HG03520 (cell line): ENCODE measurements around the gene RDH5.

Source experiments
- ATAC-seq: cut with Tn5 transposase; IDR thresholded peaks from one replicate; pipeline ENCODE4 v1.9.1; 2021; ENCODE audit warnings: mild to moderate bottlenecking, moderate library complexity; ENCODE audit not compliant: unreplicated experiment

Gene RDH5

DNA sequence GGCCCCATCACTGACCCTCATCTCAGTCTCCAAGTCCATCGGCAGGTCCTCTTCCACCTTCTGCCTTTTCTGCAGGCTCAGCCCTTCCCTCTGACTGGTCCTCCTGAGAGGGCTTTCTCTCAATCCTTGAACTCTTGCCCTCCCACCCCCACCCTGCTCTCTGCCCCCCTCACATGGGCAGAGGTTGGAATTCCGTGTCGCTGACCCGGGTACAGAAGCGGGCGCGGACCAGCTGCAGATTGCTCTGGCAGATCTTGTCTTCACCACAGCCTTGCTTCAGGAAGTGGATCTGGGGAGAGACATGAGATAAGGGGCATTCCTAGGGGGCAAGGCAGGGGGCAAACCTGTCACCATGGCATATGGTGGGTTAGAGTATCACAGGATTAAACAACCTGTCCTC, 24.8 kb upstream of the RDH5 start:
- ATAC-seq = no peak

GRCh38 chr12:55696141-55696540, 24.1 kb upstream of the RDH5 start:
- ATAC-seq = no peak

GRCh38 chr12:55696796-55697462, 23.3 kb upstream of the RDH5 start:
- ATAC-seq = no peak

DNA sequence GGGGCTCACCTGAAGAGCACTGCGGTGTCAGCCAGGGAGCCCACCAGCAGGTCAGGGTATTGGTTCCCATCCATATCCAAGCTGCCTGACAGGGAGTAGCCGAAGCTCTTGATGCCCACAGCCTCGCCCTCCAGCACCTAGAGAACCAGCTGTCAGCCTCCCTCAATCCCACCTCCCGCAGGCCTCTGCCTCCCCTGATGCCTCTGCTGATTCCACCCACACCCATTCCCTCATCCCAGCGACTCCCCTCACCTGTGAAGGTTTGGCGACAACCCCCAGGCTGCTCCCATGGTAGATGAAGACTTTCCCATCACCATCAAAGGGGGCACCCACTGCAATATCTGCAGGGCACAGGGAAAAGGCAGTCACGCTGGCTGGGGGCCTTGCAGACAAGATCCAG, 22.5 kb upstream of the RDH5 start:
- ATAC-seq = no peak

- no peak for ATAC-seq
These were observed 21.8 kb upstream of the RDH5 start for GRCh38 chr12:55698241-55698955.

DNA sequence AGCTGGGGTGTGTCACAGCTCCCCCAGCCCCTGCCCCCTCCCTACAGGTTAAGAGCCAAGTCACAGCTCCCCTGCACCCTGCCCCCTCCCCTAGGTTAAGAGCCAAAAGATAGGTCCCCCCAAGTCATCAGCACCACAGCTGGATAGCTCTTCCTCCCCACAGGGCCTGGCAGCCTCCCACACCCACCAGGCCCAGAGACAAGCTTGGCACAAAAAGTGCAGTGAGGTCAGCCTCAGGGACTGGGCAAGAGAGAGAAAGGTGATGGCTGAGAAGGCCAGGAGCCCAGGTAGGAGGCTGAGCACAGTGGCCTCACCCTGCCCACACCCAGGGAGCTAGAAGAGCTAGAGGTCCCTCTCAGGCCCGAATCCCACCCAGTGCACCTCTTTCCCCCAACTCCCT, 21.2 kb upstream of the RDH5 start:
- ATAC-seq = no peak

DNA sequence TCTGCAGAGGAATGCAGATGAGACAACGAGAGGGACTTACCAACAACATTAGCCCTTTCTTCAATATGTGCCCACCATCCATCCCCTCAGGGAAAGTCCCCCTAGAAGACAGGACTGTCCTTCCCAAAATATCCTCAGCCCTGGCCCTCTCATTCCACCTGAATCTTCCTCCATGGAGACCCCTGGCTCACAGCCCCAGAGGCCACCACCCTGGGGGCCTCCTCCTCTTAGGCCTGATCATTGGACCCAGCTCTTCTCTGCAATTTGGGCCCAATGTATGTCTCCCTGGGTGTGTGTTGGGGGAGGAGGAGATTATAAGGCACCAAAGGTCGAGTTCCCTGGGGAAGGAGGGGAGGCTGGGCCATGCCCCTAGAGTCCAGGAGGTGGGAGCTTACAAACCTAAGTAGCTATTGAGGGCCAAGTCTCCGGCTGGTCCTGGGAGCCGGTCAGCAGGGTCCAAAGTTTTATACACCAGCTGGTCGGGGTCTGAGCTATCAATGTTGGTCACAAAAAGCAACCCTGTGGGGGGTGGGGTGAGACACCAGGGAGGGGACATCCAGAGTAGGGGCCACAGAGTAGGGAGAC, 20.6 kb upstream of the RDH5 start:
- no peak for ATAC-seq

GRCh38 chr12:55700255-55701018, 19.8 kb upstream of the RDH5 start:
- ATAC-seq = no peak

DNA sequence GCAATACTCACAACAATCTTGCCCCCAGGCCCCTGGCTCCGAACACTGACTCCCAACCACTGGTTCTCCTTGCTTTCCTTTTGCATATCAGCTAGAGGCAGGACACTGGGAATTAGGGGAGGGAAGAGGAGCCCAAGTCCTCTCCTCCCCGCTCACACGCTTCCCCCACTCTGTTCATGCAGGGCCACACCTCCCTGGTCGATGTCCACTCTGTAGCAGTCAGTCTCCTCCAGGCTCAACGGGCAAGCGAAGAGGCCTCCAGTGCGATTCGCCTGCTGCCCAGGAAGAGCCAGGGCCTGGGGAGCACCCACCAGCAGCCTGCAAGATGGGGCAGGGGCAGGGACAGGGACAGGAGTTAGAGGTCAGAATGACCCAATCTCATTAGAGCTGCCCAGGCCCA, 17.3 kb upstream of the RDH5 start:
- no peak for ATAC-seq

DNA sequence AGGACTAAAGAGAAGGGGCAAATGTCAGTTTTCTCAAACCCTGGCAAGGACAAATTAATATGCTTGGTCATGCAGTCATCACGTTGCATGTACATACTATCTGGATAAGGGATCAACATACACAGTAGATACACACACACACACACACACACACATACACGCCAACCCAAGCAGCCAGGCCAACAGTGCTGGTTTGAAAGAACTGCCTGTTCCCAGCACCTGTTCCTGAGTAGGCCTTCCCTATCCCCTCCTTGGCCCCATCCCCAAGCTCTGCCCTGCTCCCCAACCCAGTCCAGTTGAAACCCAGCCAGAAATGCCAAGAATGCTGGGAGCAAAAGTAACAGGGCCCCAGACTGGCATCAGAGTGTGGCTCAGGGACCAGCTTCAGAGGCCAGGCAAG, 16.9 kb upstream of the RDH5 start:
- no peak for ATAC-seq

DNA sequence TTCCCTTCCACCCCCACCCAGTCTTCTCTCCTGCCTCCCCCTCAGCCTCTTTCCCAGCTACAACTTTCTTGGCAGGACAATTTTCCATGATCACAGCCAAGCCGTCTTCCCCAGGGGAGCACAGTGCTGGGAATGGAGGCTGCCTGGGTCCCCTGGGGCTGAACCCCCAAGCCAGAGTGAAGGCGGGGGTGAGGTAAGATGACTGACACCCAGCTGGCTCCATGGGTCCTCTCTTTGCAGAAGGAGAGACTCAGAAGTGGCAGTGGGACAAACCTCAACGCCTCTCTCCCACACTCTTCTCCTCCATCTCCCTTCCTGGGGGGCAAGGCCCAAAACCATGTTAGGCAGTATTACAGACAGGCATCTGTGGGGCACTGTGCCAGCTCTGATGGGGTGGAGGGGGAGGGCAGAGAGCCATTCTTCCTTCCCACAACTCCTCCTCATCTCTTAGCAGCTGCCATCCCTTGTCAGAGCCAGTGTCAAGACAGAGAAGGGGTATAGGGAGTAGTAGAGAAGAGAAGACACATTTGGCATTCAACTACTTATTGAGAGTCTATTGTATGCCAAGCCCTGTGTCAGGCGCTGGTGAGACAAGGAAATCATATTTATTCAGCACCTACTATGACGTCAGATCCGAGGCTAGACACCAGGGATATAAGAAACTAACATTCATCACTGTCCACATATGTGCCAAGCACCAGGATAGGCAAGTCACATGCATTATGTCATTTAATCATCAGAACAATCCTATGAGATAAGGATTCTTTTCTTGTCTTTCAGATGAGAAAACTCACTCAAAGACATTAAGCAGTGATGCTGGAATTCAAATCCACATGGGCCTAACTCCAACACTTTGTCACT, 16.1 kb upstream of the RDH5 start:
- no peak for ATAC-seq

DNA sequence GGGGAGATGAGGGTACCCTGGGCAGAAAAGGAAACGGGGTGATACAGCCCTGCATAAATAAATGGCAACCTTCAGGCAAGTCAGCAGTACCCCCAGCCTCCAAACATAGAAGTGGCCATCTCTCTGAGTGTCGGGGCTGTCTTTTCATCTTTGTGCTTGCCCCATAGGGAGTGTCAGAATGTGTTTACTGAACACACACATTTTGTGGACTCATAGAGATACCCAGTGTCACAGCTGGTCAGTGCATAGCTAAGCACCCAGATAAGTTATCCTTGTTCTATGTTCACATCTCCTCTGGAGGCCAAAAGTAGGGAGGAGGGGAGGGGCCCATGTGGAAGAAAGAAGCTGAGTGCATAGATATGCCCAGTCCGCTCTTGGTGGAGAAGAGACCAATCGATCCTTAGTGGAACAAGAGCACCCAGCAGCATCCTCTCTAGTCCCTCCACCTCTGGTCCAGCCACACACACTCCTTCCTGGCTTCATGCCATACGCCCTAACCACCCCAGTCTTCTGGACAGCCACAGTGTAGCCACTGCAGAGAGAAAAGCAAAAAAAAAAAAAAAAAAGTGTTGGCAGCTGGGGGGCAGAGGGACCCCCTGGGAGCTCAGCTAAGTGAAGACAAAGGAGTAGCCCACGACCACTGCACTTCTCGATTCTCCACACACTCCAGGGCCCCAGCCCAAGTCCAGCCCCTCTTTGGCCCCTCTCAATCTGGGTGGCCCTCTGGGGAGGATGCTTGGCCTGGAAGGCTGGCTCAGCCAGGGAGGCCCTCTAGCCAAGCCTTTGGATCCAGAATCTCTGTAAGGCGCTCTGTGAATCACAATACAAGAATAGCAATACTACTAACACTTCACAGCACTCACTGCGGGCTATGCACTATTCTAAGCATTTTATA, 15.1 kb upstream of the RDH5 start:
- no peak for ATAC-seq

GRCh38 chr12:55705782-55706402, 14.3 kb upstream of the RDH5 start:
- no peak for ATAC-seq

- ATAC-seq = no peak
These were observed 13.5 kb upstream of the RDH5 start for GRCh38 chr12:55706568-55707218.

- ATAC-seq = no peak
These were observed 12.9 kb upstream of the RDH5 start for GRCh38 chr12:55707219-55707671.

DNA sequence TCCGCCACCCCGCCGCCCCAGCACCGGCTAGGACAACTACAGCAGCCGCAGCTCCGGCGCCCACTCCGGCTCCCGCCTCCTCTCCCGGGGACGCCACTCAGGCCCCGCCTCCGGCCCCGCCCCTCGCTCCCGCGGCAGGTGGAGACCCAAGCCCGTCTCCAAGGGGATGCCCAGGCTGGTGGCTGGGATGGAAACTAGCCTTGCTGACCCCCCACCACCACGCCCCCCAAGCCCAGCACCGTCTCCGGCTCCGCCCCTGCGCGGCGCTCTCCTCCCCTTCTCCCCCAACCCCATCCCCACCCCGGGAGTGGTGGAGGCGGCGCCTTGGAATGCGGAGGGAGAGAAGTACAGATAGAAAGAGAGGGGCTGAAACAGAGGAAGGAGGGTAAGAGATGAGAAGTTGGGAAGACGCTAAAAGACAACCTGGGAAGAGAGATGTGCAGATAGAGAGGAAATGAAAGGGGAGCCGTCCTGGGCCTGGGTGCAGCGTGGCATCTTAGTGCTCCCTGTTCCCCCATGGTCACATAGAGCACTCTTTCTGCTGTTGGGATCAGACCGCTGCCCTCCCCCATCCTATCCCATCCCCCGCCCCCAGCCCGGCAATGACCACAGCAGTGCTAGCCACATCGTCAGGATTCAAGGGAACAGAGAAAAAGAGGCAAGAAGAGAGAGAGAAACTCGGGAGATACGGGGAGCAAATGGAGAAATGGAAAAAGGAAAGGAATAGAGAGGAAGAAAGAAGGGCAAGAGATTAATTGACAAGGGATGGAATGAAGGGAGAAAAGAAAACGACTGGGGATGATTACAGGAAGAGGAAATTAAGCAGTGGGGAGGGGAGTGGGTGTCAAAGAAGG, 12.1 kb upstream of the RDH5 start, which contains the start of gene ITGA7:
Gene ITGA7, minus strand, starts transcription at position 64 of the 854 bp plus-strand sequence. CDS start 222 bp downstream, outside the sequence.
- no peak for ATAC-seq

DNA sequence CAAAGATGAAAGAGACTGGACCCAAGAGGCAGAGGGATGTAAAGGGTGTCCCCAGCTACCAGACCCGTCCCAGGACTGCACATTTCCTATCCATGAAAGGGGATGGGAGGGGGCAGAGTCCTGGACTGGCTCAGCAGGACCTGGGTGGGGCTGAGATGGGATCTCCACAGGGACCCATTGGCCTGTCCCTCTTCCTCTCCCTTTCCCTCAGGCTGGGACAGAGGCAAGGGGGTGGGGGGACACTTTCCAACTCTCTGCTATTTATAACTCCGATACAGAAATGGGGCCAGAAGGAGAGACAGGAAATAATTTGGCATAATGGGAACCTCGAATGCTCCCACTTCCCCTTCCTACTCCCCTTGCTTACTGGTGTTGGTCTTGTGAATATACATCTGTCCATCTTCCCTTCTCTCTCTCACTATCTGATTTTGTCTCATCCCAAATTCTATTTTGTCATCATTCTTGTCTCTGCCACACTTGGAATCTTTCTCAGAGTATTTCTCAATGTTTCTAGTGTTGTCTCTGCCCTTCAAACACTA, 11.4 kb upstream of the RDH5 start:
- ATAC-seq = no peak
